ENCODE data around the gene TUSC2.

DNA sequence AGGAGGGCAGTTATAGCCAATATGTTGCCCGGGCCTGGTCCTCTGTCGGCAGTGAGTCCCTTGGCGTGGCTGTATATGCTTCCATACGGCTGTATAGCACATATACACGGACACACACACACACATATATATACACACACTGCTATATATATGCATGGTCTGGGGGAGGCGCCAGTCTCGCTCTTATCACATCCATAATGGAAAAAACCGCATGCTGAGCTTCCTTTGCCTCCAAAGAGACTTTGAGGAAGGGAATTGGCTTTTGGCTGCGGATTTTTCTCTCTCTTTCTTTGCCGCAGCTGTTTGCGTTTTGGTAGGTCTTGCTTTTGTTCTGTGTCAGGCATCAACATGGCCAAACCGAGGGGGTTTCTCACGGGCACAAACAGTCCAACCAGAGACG lies 42.6 kb upstream of the TUSC2 start:
- TF ChIP-seq YY1 (IDR thresholded peaks at IDR 0.05; ENCODE audit: low read depth) (no peak), TCF12 (IDR thresholded peaks at IDR 0.05; ENCODE audit: low read depth) (no peak), ZBTB7A (IDR thresholded peaks at IDR 0.05; ENCODE audit: low read depth) (no peak), CREB1 (IDR thresholded peaks at IDR 0.05; ENCODE audit: low read depth) (no peak), FOXM1 (IDR thresholded peaks at IDR 0.05; ENCODE audit: borderline replicate concordance, low read depth) (no peak), EP300 (IDR thresholded peaks at IDR 0.05; ENCODE audit: borderline replicate concordance) (no peak), TAF1 (IDR thresholded peaks at IDR 0.05; ENCODE audit: low read depth) (no peak)
- TF ChIP-seq, protein P1, sequence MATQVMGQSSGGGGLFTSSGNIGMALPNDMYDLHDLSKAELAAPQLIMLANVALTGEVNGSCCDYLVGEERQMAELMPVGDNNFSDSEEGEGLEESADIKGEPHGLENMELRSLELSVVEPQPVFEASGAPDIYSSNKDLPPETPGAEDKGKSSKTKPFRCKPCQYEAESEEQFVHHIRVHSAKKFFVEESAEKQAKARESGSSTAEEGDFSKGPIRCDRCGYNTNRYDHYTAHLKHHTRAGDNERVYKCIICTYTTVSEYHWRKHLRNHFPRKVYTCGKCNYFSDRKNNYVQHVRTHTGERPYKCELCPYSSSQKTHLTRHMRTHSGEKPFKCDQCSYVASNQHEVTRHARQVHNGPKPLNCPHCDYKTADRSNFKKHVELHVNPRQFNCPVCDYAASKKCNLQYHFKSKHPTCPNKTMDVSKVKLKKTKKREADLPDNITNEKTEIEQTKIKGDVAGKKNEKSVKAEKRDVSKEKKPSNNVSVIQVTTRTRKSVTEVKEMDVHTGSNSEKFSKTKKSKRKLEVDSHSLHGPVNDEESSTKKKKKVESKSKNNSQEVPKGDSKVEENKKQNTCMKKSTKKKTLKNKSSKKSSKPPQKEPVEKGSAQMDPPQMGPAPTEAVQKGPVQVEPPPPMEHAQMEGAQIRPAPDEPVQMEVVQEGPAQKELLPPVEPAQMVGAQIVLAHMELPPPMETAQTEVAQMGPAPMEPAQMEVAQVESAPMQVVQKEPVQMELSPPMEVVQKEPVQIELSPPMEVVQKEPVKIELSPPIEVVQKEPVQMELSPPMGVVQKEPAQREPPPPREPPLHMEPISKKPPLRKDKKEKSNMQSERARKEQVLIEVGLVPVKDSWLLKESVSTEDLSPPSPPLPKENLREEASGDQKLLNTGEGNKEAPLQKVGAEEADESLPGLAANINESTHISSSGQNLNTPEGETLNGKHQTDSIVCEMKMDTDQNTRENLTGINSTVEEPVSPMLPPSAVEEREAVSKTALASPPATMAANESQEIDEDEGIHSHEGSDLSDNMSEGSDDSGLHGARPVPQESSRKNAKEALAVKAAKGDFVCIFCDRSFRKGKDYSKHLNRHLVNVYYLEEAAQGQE (IDR thresholded peaks at IDR 0.05; ENCODE audit: low read depth), result no peak
